ENCODE measurements around the gene TFAP2E. TPM values are rescaled to one million over a fixed set of nuclear protein-coding genes. Genes with fewer than 3 reads are reported as not detected.
A peak's percentile ranks its signal among the peaks of the same experiment; 100 is the strongest.

Gene TFAP2E
- total RNA-seq, 1 donor from 2014 or later = 1.4 TPM

- no peak for TF ChIP-seq CTCF (conservative IDR thresholded peaks at IDR 0.05)
- Mint-ChIP-seq H3K4me1 (ENCODE audit: unreplicated experiment) (peaks cover 18% of the 10 kb centered on the region), H3K27ac (peak overlapping the region; percentile 9), H3K9me3 (no peaks in the 10 kb centered on the region), H3K4me3 (peak overlapping the region; percentile 55), H3K36me3 (peaks cover 5% of the 10 kb centered on the region), H3K27me3 (no peaks in the 10 kb centered on the region)
- no peak for DNase-seq (ENCODE audit: extremely low spot score, unreplicated experiment)
Measured at GRCh38 chr1:35561297-35561971, 11.7 kb upstream of the TFAP2E start.

- DNase-seq (ENCODE audit: extremely low spot score, unreplicated experiment) = peak; percentile 58
- Mint-ChIP-seq H3K9me3 (no peaks in the 10 kb centered on the region), H3K4me1 (ENCODE audit: unreplicated experiment) (peaks cover 16% of the 10 kb centered on the region), H3K27me3 (no peaks in the 10 kb centered on the region), H3K36me3 (peaks cover 5% of the 10 kb centered on the region), H3K27ac (no peak overlapping the region), H3K4me3 (no peak overlapping the region)
- no peak for TF ChIP-seq CTCF (conservative IDR thresholded peaks at IDR 0.05)
Measured at GRCh38 chr1:35561972-35562680, 11.0 kb upstream of the TFAP2E start.

DNA sequence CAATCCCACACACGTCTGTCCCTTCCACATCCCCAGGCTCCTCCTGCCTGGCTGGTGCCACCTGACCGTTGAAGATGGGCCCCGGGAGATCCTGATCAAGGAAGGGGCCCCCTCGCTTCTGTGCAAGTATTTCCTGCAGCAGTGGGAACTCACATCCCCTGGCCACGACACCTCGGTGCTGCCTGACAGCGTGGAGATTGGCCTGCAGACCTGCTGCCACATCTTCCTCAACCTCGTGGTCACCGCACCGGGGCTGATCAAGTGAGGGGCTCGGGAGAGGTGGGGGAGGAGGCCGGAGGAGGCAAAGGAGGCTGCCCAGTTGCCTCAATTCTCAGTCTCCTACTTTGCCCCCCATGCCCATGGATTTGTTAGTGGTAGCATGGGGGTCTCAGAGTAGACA is 9.9 kb upstream of the TFAP2E start:
- Mint-ChIP-seq H3K27me3 (peaks cover 3% of the 10 kb centered on the region), H3K4me3 (no peak overlapping the region), H3K9me3 (no peaks in the 10 kb centered on the region), H3K4me1 (ENCODE audit: unreplicated experiment) (peaks cover 16% of the 10 kb centered on the region), H3K27ac (no peak overlapping the region), H3K36me3 (peaks cover 5% of the 10 kb centered on the region)
- TF ChIP-seq CTCF (conservative IDR thresholded peaks at IDR 0.05) = no peak
- DNase-seq (ENCODE audit: extremely low spot score, unreplicated experiment) = no peak

GRCh38 chr1:35564037-35564883 is 8.9 kb upstream of the TFAP2E start:
- Mint-ChIP-seq H3K27me3 (peaks cover 10% of the 10 kb centered on the region), H3K27ac (no peak overlapping the region), H3K9me3 (no peaks in the 10 kb centered on the region), H3K4me1 (ENCODE audit: unreplicated experiment) (peaks cover 13% of the 10 kb centered on the region), H3K4me3 (no peak overlapping the region), H3K36me3 (peaks cover 5% of the 10 kb centered on the region)
- DNase-seq (ENCODE audit: extremely low spot score, unreplicated experiment) = no peak
- TF ChIP-seq CTCF (conservative IDR thresholded peaks at IDR 0.05) = peak; percentile 86

- Mint-ChIP-seq H3K4me3 (no peak overlapping the region), H3K4me1 (ENCODE audit: unreplicated experiment) (peaks cover 5% of the 10 kb centered on the region), H3K27me3 (peaks cover 17% of the 10 kb centered on the region), H3K27ac (no peak overlapping the region), H3K36me3 (peaks cover 5% of the 10 kb centered on the region), H3K9me3 (no peaks in the 10 kb centered on the region)
- no peak for TF ChIP-seq CTCF (conservative IDR thresholded peaks at IDR 0.05)
- no peak for DNase-seq (ENCODE audit: extremely low spot score, unreplicated experiment)
Measured at GRCh38 chr1:35564884-35565741, 8.0 kb upstream of the TFAP2E start.
